Smooth muscle cell of the brain vasculature (primary cell): ENCODE measurements around the gene MPPED1.

Experiments used
- DNase-seq: peaks from one replicate; pipeline ENCODE4 v3.0.0-alpha.2; 2012; ENCODE audit warnings: low read depth, low spot score

The MPPED1 gene

DNA sequence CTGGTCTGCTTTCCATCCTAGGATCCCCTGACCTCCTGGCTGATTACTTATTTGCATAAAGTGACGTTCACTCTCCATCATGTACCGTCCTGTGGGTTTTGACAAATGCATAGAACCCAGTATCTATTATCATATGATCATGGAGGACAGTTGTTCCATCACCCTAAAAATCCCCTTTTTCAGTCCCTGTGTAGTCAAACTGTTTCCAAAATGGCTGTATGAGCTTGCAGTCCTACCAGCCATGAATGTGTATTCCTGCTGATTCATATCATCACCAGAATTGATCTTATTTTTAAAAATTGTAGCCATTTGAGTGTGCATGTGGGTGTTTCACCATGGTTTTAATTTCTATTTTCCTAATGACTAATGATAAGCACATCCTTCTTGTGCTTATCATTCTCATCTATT lies 108.8 kb downstream of the MPPED1 start:
- no peak for DNase-seq

DNA sequence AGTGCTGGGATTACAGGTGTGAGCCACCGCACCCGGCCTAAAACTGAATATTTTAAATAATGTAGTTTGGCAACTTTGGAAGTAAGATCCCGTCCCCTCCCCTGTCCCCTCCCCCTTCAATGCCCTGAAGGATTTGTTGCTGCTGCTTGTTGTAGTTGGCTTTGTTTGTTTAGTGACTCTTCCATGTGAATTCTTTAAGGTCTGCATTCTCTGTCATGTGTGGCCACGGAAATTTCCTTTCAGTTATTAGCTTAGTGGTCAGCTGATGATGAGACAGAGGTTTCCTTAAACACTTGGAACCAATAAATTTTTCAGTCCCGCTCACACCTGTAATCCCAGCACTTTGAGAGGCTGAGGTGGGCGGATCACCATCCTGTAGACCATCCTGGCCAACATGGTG lies 109.9 kb downstream of the MPPED1 start:
- no peak for DNase-seq

DNA sequence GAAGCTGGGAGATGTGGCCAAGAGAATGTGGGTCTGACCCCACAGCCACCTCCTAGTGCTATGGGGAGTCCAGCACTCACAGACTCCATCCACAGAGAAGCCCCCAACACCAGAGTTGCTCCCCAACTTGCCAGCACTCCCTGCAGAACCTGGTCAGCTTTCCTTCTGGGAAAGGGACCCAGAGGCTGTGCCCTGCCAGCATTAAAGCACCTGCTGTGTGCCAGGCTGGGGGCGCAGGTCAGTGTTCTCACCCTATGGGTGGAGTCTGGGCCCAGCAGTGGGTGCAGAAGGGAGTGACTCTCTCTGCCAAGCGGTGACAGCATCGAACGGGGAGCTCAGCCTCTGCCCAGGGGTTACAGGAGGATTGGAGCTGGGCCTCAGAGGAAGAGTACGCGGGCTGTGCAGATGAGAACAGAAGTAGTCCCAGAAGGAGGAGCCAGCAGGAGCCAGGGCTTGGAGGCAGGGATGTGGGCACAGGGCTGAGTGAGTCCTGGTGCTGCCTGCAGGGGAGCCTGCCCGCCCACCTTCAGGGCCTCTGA lies 114.4 kb downstream of the MPPED1 start:
- DNase-seq: no peak

DNA sequence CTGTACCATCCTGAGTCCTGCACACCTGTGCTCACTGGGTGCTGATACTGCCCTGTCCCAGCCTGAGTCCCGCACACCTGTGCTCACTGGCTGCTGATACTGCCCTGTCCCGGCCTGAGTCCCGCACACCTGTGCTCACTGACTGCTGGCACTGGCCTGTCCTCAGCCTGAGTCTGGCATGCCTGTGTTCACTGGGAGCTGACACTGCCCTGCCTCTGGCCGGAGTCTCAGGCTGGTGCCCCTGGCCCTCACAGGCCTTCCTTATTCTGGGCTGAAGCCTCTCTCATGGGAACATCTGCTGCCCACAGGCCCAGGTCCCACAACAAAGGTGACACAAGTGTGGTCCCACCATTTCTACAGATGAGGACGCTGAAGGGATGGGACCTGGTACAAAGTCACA lies 115.1 kb downstream of the MPPED1 start:
- no peak for DNase-seq

DNA sequence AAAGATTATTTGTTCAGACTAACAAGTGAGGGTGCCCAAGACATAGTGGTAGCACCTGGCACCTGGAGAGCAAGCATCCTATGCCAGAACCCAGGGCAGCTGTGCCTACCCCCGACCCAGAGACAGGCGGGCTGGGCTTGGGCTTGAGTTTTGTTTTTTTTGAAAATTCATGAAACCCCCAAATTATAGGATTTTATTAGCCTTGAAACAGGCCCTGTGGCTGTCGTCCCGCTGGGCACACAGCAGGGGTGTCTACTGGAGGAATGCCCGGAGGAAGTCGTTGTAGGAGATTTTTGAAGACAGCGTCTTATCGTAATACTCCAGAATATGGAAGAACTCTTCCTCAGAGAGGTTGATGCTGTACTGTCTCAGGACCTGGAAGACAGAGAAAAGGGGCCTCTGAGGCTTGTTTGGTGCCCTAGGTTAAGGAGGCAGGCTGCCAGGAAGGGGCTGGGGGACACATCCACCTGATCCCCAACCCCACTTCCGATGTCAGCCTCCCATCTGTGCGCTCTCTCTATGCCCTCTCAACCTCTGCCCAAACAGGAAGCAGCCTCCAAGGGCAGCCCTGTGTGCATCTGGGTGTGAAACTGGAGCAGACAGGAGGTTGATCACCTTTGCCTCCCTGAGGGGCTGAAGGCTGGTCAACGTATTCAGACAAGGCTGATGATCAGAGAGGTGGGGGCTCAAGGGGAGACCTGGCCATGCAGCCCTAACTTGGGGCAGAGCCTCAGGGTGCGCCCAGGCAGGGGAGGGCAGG lies 117.0 kb downstream of the MPPED1 start:
- no peak for DNase-seq

DNA sequence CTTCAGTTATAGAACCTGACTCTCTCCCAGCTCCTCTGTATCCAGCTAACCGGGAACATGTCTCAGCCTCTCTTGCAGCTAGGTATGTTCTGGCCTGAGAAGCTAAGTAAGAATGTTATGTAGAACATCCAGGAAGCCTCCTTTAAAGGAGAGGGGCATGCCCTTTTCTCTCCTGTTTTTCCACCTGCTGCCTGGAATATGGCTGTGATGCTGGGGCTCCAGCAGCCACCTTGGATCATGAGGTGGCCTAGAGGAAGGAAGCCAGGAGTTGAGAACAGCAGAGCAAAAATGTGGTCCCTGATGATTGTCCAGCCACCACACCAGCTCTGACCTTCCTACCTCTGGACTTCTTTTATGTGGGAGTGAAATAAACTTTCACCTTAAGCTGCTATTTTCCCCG lies 117.6 kb downstream of the MPPED1 start:
- DNase-seq: no peak

DNA sequence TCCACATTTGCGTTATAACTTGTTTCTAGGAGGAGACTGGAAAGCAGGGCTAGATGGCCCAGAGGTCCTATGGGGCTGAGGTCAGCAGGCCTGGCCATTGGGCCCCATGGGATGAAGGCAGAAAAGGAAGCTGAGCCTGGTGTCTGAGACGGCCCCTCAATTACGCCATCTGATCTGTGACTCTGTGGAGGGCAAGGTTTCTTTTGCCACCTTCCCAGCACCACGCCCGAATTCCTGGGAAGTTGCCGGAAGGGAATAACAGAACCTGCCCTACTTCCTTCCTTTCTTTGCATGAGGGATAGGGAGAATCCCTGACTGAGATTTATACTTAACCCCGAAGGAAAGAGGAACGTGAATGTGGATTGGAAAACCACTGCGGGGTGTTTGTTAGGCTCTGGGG lies 118.1 kb downstream of the MPPED1 start:
- DNase-seq: no peak

DNA sequence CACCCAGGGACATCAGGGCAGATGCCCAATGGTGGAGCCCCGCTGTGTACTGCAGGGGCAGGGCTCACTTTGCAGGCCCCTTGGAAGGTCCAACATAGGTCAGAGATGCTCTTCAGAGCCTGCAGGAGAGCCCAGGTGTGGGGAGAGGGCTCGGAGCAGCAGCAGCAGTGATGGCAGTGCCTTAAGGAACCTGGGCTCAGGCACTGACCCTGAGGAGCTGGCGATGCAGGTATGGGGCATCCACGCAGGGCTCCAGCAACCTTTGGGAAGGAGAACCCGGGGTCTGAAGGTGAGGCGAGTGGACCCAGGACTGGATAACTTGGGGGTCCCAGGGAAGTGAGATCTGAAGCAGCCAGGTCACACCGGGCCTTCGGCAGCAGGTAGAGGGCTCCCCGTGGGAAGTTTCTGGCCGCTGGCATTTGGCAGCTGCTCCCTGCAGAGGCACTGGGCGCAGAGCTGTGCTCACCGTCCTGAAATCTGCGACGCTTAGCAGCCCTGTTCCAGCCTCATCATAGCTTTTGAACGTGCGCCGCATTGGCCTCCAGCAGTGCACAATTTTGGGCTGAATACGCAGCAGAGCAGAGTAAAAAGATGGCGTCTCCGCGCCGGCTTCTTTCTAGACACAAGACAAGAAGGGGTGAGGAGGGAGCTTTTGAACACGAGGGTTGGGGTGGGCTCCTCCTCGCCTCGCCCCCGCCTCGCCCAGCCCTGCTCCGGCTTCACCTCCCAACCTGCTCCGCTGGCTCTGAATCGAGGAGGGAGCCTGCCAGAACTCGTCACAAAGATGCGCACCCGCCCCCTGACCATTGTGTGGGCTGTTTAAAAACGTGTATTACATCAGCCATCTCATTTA lies 118.8 kb downstream of the MPPED1 start:
- no peak for DNase-seq

DNA sequence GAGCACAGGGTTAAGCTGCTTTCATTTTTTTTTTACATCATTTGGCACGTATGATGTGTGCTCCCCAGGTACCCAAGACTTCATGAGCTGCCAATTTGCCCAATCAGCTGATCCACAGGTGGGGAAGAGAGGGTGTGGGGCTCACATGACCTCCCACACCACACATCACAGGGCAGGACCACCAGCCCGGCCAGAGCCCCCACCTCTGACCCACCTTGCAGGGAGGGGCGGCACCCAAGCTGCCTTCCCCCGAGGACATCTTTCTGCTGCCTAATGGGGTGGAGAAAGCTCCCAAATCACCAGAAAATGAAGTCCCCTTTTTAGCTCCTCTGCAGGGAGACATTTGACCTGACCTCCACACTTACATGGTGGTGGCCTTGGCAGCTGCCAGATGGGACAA lies 119.8 kb downstream of the MPPED1 start:
- no peak for DNase-seq

DNA sequence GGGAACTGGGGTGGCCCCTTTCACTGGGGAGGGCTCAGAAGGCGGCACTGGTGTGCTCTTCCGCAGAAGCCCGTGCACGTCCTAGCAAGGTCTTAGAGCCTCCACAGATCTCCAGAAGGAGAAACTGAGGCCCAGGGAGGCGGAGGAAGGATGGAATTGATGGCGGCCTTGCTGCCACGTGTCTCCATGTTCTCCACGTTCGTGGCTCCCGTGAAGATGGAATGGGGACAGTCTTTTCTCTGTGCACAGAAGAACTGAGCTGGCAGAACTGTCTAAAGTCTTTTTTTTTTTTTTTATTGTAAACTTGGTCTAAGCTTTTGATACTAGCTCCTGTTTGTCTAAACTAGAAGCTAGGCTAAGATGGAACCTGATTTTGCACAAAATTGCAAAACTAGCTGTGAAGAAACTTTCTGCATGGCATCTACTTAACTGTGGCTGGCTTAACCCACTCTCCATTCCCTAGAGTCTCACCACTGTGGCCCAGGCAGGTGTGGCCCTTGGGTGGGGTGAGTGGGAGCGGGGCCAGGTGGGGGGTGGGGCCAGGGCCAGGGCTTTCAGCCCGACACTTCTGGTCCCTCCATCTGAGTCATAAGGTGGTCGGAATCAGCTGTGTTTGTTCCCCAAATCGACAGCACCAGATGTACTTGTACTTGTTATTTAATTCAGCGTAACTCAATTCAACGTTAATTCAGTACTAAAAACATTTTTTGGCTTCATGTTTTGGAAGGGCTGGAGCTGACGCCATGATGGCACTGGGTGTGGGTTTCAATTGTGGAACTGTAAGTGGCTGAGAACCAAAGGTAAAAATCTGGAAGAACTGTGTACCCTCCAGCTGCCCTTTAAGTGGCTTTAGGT lies 120.7 kb downstream of the MPPED1 start:
- no peak for DNase-seq

DNA sequence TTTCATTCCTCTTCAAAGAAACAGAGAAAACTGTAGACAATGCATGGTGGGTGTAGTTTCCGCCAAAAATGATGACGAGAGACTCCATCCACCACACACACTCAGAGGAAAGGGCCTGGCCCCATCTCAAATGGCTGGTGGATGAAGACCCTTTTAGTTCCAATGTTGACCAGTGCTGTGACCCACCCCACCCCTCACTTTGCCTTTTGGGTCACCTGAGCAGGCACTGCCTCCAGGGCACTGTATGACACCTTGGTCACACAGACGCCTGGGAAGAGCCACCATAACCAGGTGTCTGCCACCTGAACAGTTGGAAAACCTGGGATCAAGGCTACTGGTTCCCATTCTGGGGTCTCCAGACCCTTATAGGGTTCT lies 121.3 kb downstream of the MPPED1 start:
- DNase-seq: no peak

DNA sequence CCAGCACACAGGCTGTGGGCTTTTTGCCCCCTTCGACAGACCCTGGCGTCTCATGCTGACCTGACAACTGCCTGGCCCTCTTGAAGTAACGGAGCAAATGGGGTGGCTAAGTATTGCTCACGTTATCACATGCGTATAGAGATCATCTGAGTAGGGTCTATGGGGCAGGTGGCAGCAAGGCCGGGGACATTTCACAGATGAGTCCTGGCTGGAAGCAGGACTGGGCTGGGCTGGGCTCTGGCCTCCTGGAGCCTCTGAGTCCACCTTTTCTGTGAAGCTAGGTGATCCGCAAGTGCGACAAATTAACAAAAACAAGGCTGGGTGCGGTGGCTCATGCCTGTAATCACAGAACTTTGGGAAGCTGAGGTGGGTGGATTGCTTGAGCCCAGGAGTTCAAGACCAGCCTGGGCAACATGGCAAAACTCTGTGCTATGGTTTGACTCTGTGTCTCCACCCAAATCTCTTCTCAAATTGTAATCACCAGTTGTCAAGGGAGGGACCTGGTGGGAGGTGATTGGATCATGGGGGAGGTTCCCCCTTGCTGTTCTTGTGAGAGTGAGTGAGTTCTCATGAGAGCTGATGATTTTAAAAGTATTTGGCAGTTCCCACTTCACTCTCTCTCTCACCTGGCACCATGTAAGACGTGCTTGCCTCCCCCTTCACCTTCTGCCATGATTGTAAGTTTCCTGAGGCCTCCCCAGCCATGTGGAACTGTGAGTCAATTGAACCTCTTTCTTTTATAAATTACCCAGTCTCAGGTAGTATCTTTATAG lies 122.0 kb downstream of the MPPED1 start:
- DNase-seq: no peak

DNA sequence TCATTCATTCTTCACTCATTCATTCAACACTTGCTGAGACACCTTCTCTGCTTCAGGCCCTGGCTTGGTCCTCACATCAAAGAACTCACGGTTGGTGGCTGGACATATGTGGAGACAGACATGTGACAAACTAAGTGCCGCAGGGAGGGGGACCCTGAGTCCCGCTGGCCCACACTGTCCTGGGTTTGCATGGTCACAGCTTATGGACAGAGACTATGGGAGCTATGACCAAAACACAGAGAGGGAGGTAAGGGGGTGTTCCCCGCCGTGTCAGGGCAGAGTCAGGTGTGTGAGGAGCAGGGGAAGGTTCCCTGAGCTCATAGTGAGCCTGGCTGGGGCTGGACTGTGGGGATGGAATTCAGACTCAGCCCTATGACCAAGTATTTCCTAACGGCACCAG lies 123.1 kb downstream of the MPPED1 start:
- DNase-seq: no peak

DNA sequence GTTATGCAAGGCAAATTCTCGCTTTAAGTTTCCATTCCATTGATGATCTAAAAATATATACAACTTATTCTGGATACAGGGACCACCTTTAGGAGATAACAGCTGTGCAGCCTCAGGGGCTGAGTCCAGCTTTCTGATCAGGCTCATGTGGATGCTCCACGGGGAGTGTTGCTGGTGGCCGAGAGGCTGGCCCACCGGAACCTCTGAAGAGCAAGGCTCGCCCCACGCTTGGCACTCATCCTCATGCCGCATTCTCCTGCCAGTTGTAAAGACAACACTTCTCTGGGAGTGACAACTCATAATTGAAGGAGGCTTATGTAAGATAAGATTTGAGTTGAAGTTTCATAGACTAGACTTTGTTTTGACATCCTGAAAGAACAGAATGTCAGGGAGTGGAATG lies 123.5 kb downstream of the MPPED1 start:
- DNase-seq: no peak

DNA sequence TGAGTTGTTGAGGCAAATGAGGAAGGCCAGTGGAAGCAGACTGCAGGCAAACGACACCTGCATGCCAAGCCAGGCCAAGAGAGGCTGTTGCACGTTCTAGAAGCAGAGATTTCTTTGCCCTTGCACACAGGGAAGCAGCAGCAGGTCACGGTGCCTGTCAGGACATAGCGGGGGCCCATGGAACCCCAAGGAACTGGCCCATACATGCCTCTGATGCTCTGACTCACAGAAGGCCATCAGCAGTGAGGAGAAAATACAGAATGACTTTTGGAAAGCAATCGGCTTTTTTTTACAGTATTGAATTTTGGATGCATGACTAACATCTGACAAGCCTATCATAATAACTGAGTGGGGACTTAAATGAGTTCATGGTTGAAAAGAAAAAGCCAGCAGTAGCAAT lies 123.9 kb downstream of the MPPED1 start:
- DNase-seq: no peak

DNA sequence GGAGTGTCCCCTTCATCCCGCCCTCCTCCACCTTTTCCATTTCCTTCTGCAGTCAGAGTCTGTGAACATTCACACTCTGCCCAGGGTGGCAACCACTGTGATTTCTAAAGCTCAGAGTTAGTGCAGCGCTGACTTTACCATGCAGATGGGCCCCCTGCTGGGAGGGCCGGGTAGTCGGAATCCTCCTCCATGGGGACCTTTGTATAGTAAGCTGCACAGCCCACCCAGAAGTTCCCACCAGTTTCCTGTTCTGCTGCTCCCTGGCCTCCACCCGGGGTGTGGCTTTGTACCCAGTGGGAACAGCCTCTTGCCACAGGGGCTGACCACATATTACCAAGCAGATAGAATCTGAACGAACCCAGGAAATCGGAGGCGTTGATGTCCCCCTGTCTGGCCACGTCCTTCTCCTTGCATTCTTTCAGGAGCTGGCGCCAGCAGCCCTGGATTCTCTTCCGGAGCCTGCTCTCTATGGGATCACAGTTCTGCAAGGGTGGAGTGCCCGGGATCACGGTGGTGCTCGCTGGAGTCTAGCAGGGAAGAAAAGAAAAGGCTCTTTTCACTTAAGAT lies 125.3 kb downstream of the MPPED1 start:
- DNase-seq: no peak

DNA sequence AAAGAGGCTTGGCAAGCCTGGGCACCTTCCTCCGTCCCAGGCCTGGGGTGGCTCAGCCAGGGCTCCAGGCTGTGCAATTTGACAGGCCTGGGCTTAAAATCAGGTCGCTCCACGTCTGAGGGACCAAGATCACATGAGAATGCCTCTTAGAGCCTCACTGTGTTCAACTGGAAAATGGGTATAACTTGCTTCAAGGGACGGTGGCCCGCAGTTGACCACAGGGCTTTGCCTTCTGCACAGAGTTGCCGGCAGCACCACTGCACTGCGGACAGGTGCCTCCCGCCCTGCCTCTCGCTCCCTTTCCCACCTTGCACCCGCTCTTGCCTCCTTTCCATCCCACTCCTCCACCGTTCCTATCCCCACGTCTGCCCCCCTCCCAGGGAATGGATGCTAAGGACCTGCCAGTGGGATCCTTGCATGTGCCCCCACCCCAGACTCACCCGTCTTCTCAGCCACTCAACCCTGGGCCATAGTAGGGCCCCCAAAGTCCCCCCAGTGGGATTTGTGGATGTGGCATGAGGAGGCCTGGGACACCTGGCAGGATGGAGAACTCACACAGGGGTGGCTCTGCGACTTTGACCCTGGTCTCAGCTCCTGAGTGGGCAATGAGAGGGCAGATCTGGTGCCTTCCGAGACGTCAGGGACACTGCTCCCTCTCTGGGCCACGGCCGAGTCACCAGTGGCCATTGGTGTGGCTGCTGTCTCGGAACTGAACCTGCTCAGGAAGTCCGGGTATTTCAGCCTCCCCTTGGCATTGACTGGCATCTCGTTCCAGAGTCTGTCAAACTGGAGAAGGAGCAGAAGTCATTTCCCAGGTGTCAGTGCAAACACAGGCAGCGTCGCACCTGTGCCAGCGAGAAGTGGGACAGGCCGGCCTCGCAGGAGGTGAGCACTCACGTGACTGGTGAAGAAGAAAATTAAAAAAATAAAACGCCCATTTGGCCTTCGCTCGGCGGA lies 128.0 kb downstream of the MPPED1 start:
- no peak for DNase-seq

DNA sequence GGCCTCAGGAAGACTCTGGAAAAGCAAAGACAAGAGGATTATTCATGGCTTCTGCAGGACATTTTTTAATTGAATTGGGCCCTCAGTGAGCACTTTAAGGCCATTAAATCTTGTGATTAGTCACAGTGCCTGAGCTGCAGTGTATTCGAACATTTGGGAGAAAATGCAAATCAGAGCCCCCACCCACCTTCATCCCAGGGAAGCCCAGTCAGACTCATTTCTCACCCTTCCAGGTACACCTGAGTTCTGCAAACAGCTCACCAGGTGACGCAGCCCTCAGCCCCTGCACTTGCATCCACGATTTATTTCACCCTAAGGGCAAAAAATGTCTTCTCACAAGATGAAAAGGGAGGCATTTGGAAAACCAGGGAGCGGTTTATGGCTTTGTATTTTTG lies 128.7 kb downstream of the MPPED1 start:
- DNase-seq: no peak

DNA sequence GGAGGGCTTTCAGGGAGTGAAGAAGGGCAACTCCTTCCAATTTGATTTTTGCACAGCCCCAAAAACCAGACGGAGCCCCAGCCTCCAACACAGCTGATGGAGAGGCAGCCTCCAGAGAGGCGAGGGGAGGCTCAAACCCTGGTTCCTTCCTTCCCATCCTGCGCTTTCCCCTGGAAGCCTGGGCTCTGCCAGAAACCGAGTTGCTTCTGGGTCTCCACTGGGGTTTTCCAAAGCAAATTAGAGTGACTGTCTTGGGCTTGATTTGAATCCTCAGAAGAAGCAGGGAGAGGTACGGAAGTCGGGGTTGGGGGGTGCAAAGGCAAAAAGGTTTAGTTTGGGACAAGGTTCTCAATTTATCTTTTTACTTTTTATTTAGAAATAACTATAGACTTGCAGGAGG lies 129.2 kb downstream of the MPPED1 start:
- DNase-seq: no peak
